ENCODE results near the gene NR3C2.

Gene NR3C2
- 70.7 to 85.6 (median 77.2) reads per million in 3 donors for total RNA-seq

- DNase-seq: peak; percentile 96 to 99 (median 97)
- H3K27me3 ChIP-seq (replicated peaks; ENCODE audit: control insufficient read depth, insufficient read depth, low read length, poor library complexity, severe bottlenecking): no peaks in the 10 kb centered on the region
- H3K9me3 ChIP-seq (ENCODE audit: control insufficient read depth, low read length): no peaks in the 10 kb centered on the region
- H3K36me3 ChIP-seq (ENCODE audit: control insufficient read depth, insufficient read depth, low read length): no peaks in the 10 kb centered on the region
- peaks cover 12% of the 10 kb centered on the region for H3K4me1 ChIP-seq (ENCODE audit: control insufficient read depth, insufficient read depth, low read length, poor library complexity, severe bottlenecking)
- H3K4me3 ChIP-seq (ENCODE audit: insufficient read depth, low read depth, low read length, poor library complexity, severe bottlenecking): peak within 1 kb of the TSS; percentile 99
- H3K27ac ChIP-seq (ENCODE audit: insufficient read depth, low read length, poor library complexity, severe bottlenecking): peak within 1 kb of the TSS; percentile 98
Observed at GRCh38 chr4:148441986-148442831, at the start of gene NR3C2. Gene NR3C2 (minus strand): TSS chr4:148442414.

- Histone ChIP-seq H3K4me1 (ENCODE audit: control insufficient read depth, insufficient read depth, low read length, poor library complexity, severe bottlenecking) (no peaks in the 10 kb centered on the region), H3K27me3 (replicated peaks; ENCODE audit: control insufficient read depth, insufficient read depth, low read length, poor library complexity, severe bottlenecking) (no peaks in the 10 kb centered on the region)
Observed at GRCh38 chr4:148487181-148487580, 45.0 kb upstream of the NR3C2 start.

GRCh38 chr4:148481636-148482035 is 39.4 kb upstream of the NR3C2 start:
- Histone ChIP-seq H3K27me3 (replicated peaks; ENCODE audit: control insufficient read depth, insufficient read depth, low read length, poor library complexity, severe bottlenecking) (no peaks in the 10 kb centered on the region), H3K9me3 (ENCODE audit: control insufficient read depth, low read length) (no peaks in the 10 kb centered on the region), H3K4me3 (ENCODE audit: insufficient read depth, low read depth, low read length, poor library complexity, severe bottlenecking) (no peak overlapping the region), H3K27ac (ENCODE audit: insufficient read depth, low read length, poor library complexity, severe bottlenecking) (no peak overlapping the region), H3K4me1 (ENCODE audit: control insufficient read depth, insufficient read depth, low read length, poor library complexity, severe bottlenecking) (no peaks in the 10 kb centered on the region), H3K36me3 (ENCODE audit: control insufficient read depth, insufficient read depth, low read length) (no peaks in the 10 kb centered on the region)
- DNase-seq: no peak

More at GRCh38 chr4:148487181-148487580, 45.0 kb upstream of the NR3C2 start:
- H3K36me3 ChIP-seq (ENCODE audit: control insufficient read depth, insufficient read depth, low read length): no peaks in the 10 kb centered on the region
- no peaks in the 10 kb centered on the region for H3K9me3 ChIP-seq (ENCODE audit: control insufficient read depth, low read length)
- H3K27ac ChIP-seq (ENCODE audit: insufficient read depth, low read length, poor library complexity, severe bottlenecking): no peak overlapping the region
- DNase-seq: no peak
- no peak overlapping the region for H3K4me3 ChIP-seq (ENCODE audit: insufficient read depth, low read depth, low read length, poor library complexity, severe bottlenecking)

GRCh38 chr4:148477276-148477675 is 35.1 kb upstream of the NR3C2 start:
- Histone ChIP-seq H3K36me3 (ENCODE audit: control insufficient read depth, insufficient read depth, low read length) (no peaks in the 10 kb centered on the region), H3K4me1 (ENCODE audit: control insufficient read depth, insufficient read depth, low read length, poor library complexity, severe bottlenecking) (no peaks in the 10 kb centered on the region), H3K27me3 (replicated peaks; ENCODE audit: control insufficient read depth, insufficient read depth, low read length, poor library complexity, severe bottlenecking) (no peaks in the 10 kb centered on the region), H3K4me3 (ENCODE audit: insufficient read depth, low read depth, low read length, poor library complexity, severe bottlenecking) (no peak overlapping the region), H3K9me3 (ENCODE audit: control insufficient read depth, low read length) (no peaks in the 10 kb centered on the region), H3K27ac (ENCODE audit: insufficient read depth, low read length, poor library complexity, severe bottlenecking) (no peak overlapping the region)
- DNase-seq: no peak

- Histone ChIP-seq H3K4me1 (ENCODE audit: control insufficient read depth, insufficient read depth, low read length, poor library complexity, severe bottlenecking) (no peaks in the 10 kb centered on the region), H3K27me3 (replicated peaks; ENCODE audit: control insufficient read depth, insufficient read depth, low read length, poor library complexity, severe bottlenecking) (no peaks in the 10 kb centered on the region), H3K27ac (ENCODE audit: insufficient read depth, low read length, poor library complexity, severe bottlenecking) (no peak overlapping the region), H3K36me3 (ENCODE audit: control insufficient read depth, insufficient read depth, low read length) (no peaks in the 10 kb centered on the region), H3K4me3 (ENCODE audit: insufficient read depth, low read depth, low read length, poor library complexity, severe bottlenecking) (no peak overlapping the region), H3K9me3 (ENCODE audit: control insufficient read depth, low read length) (no peaks in the 10 kb centered on the region)
- DNase-seq: no peak
Observed at GRCh38 chr4:148469938-148470337, 27.7 kb upstream of the NR3C2 start.

GRCh38 chr4:148454835-148455234 is 12.6 kb upstream of the NR3C2 start:
- no peaks in the 10 kb centered on the region for H3K27me3 ChIP-seq (replicated peaks; ENCODE audit: control insufficient read depth, insufficient read depth, low read length, poor library complexity, severe bottlenecking)
- no peak for DNase-seq
- no peak overlapping the region for H3K27ac ChIP-seq (ENCODE audit: insufficient read depth, low read length, poor library complexity, severe bottlenecking)
- H3K4me1 ChIP-seq (ENCODE audit: control insufficient read depth, insufficient read depth, low read length, poor library complexity, severe bottlenecking): no peaks in the 10 kb centered on the region
- no peaks in the 10 kb centered on the region for H3K36me3 ChIP-seq (ENCODE audit: control insufficient read depth, insufficient read depth, low read length)
- no peak overlapping the region for H3K4me3 ChIP-seq (ENCODE audit: insufficient read depth, low read depth, low read length, poor library complexity, severe bottlenecking)
- no peaks in the 10 kb centered on the region for H3K9me3 ChIP-seq (ENCODE audit: control insufficient read depth, low read length)

GRCh38 chr4:148453833-148454232 is 11.6 kb upstream of the NR3C2 start:
- H3K27ac ChIP-seq (ENCODE audit: insufficient read depth, low read length, poor library complexity, severe bottlenecking): no peak overlapping the region
- H3K4me1 ChIP-seq (ENCODE audit: control insufficient read depth, insufficient read depth, low read length, poor library complexity, severe bottlenecking): no peaks in the 10 kb centered on the region
- no peak for DNase-seq
- no peak overlapping the region for H3K4me3 ChIP-seq (ENCODE audit: insufficient read depth, low read depth, low read length, poor library complexity, severe bottlenecking)
- H3K9me3 ChIP-seq (ENCODE audit: control insufficient read depth, low read length): no peaks in the 10 kb centered on the region
- no peaks in the 10 kb centered on the region for H3K36me3 ChIP-seq (ENCODE audit: control insufficient read depth, insufficient read depth, low read length)
- no peaks in the 10 kb centered on the region for H3K27me3 ChIP-seq (replicated peaks; ENCODE audit: control insufficient read depth, insufficient read depth, low read length, poor library complexity, severe bottlenecking)

GRCh38 chr4:148452970-148453369 is 10.8 kb upstream of the NR3C2 start:
- DNase-seq: no peak
- no peaks in the 10 kb centered on the region for H3K9me3 ChIP-seq (ENCODE audit: control insufficient read depth, low read length)
- no peaks in the 10 kb centered on the region for H3K4me1 ChIP-seq (ENCODE audit: control insufficient read depth, insufficient read depth, low read length, poor library complexity, severe bottlenecking)
- no peaks in the 10 kb centered on the region for H3K36me3 ChIP-seq (ENCODE audit: control insufficient read depth, insufficient read depth, low read length)
- no peak overlapping the region for H3K27ac ChIP-seq (ENCODE audit: insufficient read depth, low read length, poor library complexity, severe bottlenecking)
- no peaks in the 10 kb centered on the region for H3K27me3 ChIP-seq (replicated peaks; ENCODE audit: control insufficient read depth, insufficient read depth, low read length, poor library complexity, severe bottlenecking)
- no peak overlapping the region for H3K4me3 ChIP-seq (ENCODE audit: insufficient read depth, low read depth, low read length, poor library complexity, severe bottlenecking)

GRCh38 chr4:148449921-148450320 is 7.7 kb upstream of the NR3C2 start:
- Histone ChIP-seq H3K27ac (ENCODE audit: insufficient read depth, low read length, poor library complexity, severe bottlenecking) (no peak overlapping the region), H3K9me3 (ENCODE audit: control insufficient read depth, low read length) (no peaks in the 10 kb centered on the region), H3K27me3 (replicated peaks; ENCODE audit: control insufficient read depth, insufficient read depth, low read length, poor library complexity, severe bottlenecking) (no peaks in the 10 kb centered on the region), H3K4me3 (ENCODE audit: insufficient read depth, low read depth, low read length, poor library complexity, severe bottlenecking) (no peak overlapping the region), H3K36me3 (ENCODE audit: control insufficient read depth, insufficient read depth, low read length) (no peaks in the 10 kb centered on the region), H3K4me1 (ENCODE audit: control insufficient read depth, insufficient read depth, low read length, poor library complexity, severe bottlenecking) (peaks cover 8% of the 10 kb centered on the region)
- DNase-seq: no peak

GRCh38 chr4:148448141-148448540 is 5.9 kb upstream of the NR3C2 start:
- H3K27ac ChIP-seq (ENCODE audit: insufficient read depth, low read length, poor library complexity, severe bottlenecking): peak overlapping the region; percentile 46
- no peak overlapping the region for H3K4me3 ChIP-seq (ENCODE audit: insufficient read depth, low read depth, low read length, poor library complexity, severe bottlenecking)
- no peaks in the 10 kb centered on the region for H3K36me3 ChIP-seq (ENCODE audit: control insufficient read depth, insufficient read depth, low read length)
- no peaks in the 10 kb centered on the region for H3K27me3 ChIP-seq (replicated peaks; ENCODE audit: control insufficient read depth, insufficient read depth, low read length, poor library complexity, severe bottlenecking)
- DNase-seq: no peak
- H3K9me3 ChIP-seq (ENCODE audit: control insufficient read depth, low read length): no peaks in the 10 kb centered on the region
- H3K4me1 ChIP-seq (ENCODE audit: control insufficient read depth, insufficient read depth, low read length, poor library complexity, severe bottlenecking): peaks cover 8% of the 10 kb centered on the region

All from effector memory CD4-positive, alpha-beta T cell (primary cell).